ENCODE measurements around the gene SMAP1. TPM values are rescaled to one million over a fixed set of nuclear protein-coding genes. Genes with fewer than 3 reads are reported as not detected.

SMAP1 gene
- total RNA-seq, 6 experiments from 2014 or later = 11.4 to 24.4 (median 21.5) TPM

- Mint-ChIP-seq H3K9me3 (no peaks in the 10 kb centered on the region), H3K27me3 (ENCODE audit: insufficient read depth) (no peaks in the 10 kb centered on the region), H3K36me3 (ENCODE audit: low read depth) (no peaks in the 10 kb centered on the region), H3K4me1 (ENCODE audit: low read depth) (peaks cover 12% of the 10 kb centered on the region; the same call in 1 of the 2 replicates), H3K27ac (no peak overlapping the region), H3K4me3 (no peak overlapping the region)
- no peak for DNase-seq
- TF ChIP-seq CTCF (IDR thresholded peaks at IDR 0.05) = no peak
Measured at GRCh38 chr6:70847106-70848084, 179.7 kb downstream of the SMAP1 start.

GRCh38 chr6:70849348-70850069 lies 181.8 kb downstream of the SMAP1 start:
- H3K4me3 Mint-ChIP-seq = no peak overlapping the region
- H3K4me1 Mint-ChIP-seq (ENCODE audit: low read depth) = peaks cover 12% of the 10 kb centered on the region; the same call in 1 of the 2 replicates
- TF ChIP-seq CTCF (IDR thresholded peaks at IDR 0.05) = no peak
- H3K36me3 Mint-ChIP-seq (ENCODE audit: low read depth) = no peaks in the 10 kb centered on the region
- no peak overlapping the region; the same call in 1 of the 2 replicates for H3K27ac Mint-ChIP-seq
- no peaks in the 10 kb centered on the region for H3K9me3 Mint-ChIP-seq
- H3K27me3 Mint-ChIP-seq (ENCODE audit: insufficient read depth) = no peaks in the 10 kb centered on the region
- no peak for DNase-seq

- H3K4me1 Mint-ChIP-seq (ENCODE audit: low read depth) = peaks cover 12% of the 10 kb centered on the region; the same call in 1 of the 2 replicates
- TF ChIP-seq CTCF (IDR thresholded peaks at IDR 0.05) = no peak
- H3K36me3 Mint-ChIP-seq (ENCODE audit: low read depth) = no peaks in the 10 kb centered on the region
- no peak overlapping the region for H3K4me3 Mint-ChIP-seq
- H3K9me3 Mint-ChIP-seq = no peaks in the 10 kb centered on the region
- no peaks in the 10 kb centered on the region for H3K27me3 Mint-ChIP-seq (ENCODE audit: insufficient read depth)
- H3K27ac Mint-ChIP-seq = no peak overlapping the region
- no peak for DNase-seq
Measured at GRCh38 chr6:70852667-70853246, 185.1 kb downstream of the SMAP1 start.

- no peaks in the 10 kb centered on the region; the same call in 1 of the 2 replicates for H3K27me3 Mint-ChIP-seq (ENCODE audit: insufficient read depth)
- H3K4me3 Mint-ChIP-seq = no peak overlapping the region
- no peaks in the 10 kb centered on the region for H3K36me3 Mint-ChIP-seq (ENCODE audit: low read depth)
- DNase-seq = no peak
- TF ChIP-seq CTCF (IDR thresholded peaks at IDR 0.05) = no peak
- H3K9me3 Mint-ChIP-seq = no peaks in the 10 kb centered on the region
- H3K4me1 Mint-ChIP-seq (ENCODE audit: low read depth) = no peaks in the 10 kb centered on the region
- no peak overlapping the region for H3K27ac Mint-ChIP-seq
Measured at GRCh38 chr6:70857387-70858077, 189.8 kb downstream of the SMAP1 start.

- no peak for DNase-seq
- H3K27me3 Mint-ChIP-seq (ENCODE audit: insufficient read depth) = no peaks in the 10 kb centered on the region; the same call in none of the 2 replicates
- TF ChIP-seq CTCF (IDR thresholded peaks at IDR 0.05) = no peak
- H3K4me1 Mint-ChIP-seq (ENCODE audit: low read depth) = no peaks in the 10 kb centered on the region
- no peaks in the 10 kb centered on the region for H3K36me3 Mint-ChIP-seq (ENCODE audit: low read depth)
- H3K27ac Mint-ChIP-seq = no peak overlapping the region
- H3K4me3 Mint-ChIP-seq = no peak overlapping the region
- H3K9me3 Mint-ChIP-seq = no peaks in the 10 kb centered on the region
Measured at GRCh38 chr6:70860045-70860444, 192.4 kb downstream of the SMAP1 start.
